H1 (cell line): Measurements from ENCODE around the gene MAPK8IP1. TPM values are rescaled to one million over a fixed set of nuclear protein-coding genes. Genes with fewer than 3 reads are reported as not detected.

Experiments used
- CTCF ChIA-PET: fragments of 300-600 bp; sonication (Branson Sonifier 250); formaldehyde crosslinking; loops from one replicate; lab custom pipeline; 2021; ENCODE audit not compliant: partially characterized antibody; lab: Charles Lee
- POLR2A ChIA-PET: fragments of 300-600 bp; sonication (Branson Sonifier 250); formaldehyde crosslinking; loops from one replicate; lab custom pipeline; 2021; ENCODE audit warnings: inconsistent platforms; ENCODE audit not compliant: partially characterized antibody; lab: Charles Lee
- DNase-seq, 2 experiments: peaks; one replicate each; pipeline versions ENCODE4 v3.0.0 to v3.0.0-alpha.2; 2010 to 2022; ENCODE audit warnings: low spot score in 2 of 2, low read depth in 1 of 2, mixed read lengths in 1 of 2
- FAIRE-seq: peaks from 2 replicates; lab custom pipeline; 2011; peaks lifted over from hg19 to GRCh38; lab: Jason Lieb, UNC
- H2AFZ ChIP-seq: 2 replicates; pipeline ENCODE4 v1.8.1; 2012; ENCODE audit warnings: low read length, inconsistent platforms
- H2AK5ac ChIP-seq: 2 replicates; pipeline ENCODE4 v1.6.1; 2013; ENCODE audit warnings: low read depth, low read length
- H2BK120ac ChIP-seq: replicated peaks from 2 replicates; pipeline ENCODE3; 2013; ENCODE audit warnings: low read depth, low read length, inconsistent platforms
- H2BK12ac ChIP-seq: 2 replicates; pipeline ENCODE4 v1.6.1; 2013; ENCODE audit warnings: low read depth, low read length
- H2BK15ac ChIP-seq: 2 replicates; pipeline ENCODE4 v1.6.1; 2013; ENCODE audit warnings: low read length
- H2BK20ac ChIP-seq: 2 replicates; pipeline ENCODE4 v1.6.1; 2013; ENCODE audit warnings: low read length
- H2BK5ac ChIP-seq: 2 replicates; pipeline ENCODE4 v1.6.1; 2013; ENCODE audit warnings: low read depth, low read length
- H3K14ac ChIP-seq: 2 replicates; pipeline ENCODE4 v1.6.1; 2013; ENCODE audit warnings: inconsistent platforms; ENCODE audit not compliant: insufficient read length
- H3K18ac ChIP-seq: 2 replicates; pipeline ENCODE4 v1.6.1; 2013; ENCODE audit warnings: low read length; ENCODE audit errors: extremely low read depth
- H3K23ac ChIP-seq: 2 replicates; pipeline ENCODE4 v1.6.1; 2013; ENCODE audit warnings: inconsistent platforms; ENCODE audit not compliant: insufficient read length
- H3K23me2 ChIP-seq: 2 replicates; pipeline ENCODE4 v1.6.1; 2013; ENCODE audit warnings: low read depth, low read length
- H3K27ac ChIP-seq: 2 replicates; pipeline ENCODE4 v1.6.1; 2011; ENCODE audit warnings: low read depth, low read length, inconsistent platforms
- H3K27me3 ChIP-seq, 4 experiments: replicated peaks in 1 of 4; 1 replicate in 1 of 4; 2 replicates in 3 of 4; pipeline versions ENCODE4 v1.6.1 to v1.8.1; 2011 to 2013; ENCODE audit warnings: low read length in 3 of 4, mild to moderate bottlenecking in 3 of 4, inconsistent platforms in 2 of 4, mixed read lengths in 2 of 4, moderate library complexity in 1 of 4; ENCODE audit not compliant: control insufficient read depth in 3 of 4, insufficient read depth in 3 of 4; ENCODE audit errors: extremely low read depth in 1 of 4
- H3K36me3 ChIP-seq, 4 experiments: 2 replicates each; pipeline versions ENCODE4 v1.6.1 to v1.8.1; 2011 to 2013; ENCODE audit warnings: mild to moderate bottlenecking in 4 of 4, low read length in 3 of 4, moderate library complexity in 2 of 4, control low read depth in 1 of 4, inconsistent platforms in 1 of 4; ENCODE audit not compliant: insufficient read depth in 4 of 4, control insufficient read depth in 2 of 4
- H3K4ac ChIP-seq: replicated peaks from 2 replicates; pipeline ENCODE3; 2013; ENCODE audit warnings: low read length, low read depth, mixed read lengths, inconsistent platforms; ENCODE audit not compliant: insufficient read length
- H3K4me1 ChIP-seq, 4 experiments: replicated peaks in 1 of 4; 1 replicate in 1 of 4; 2 replicates in 3 of 4; pipeline versions ENCODE4 v1.6.1 to v1.8.1; 2011 to 2013; ENCODE audit warnings: low read length in 3 of 4, inconsistent platforms in 2 of 4, mixed read lengths in 1 of 4; ENCODE audit not compliant: insufficient read depth in 4 of 4, control insufficient read depth in 3 of 4
- H3K4me2 ChIP-seq, 2 experiments: 2 replicates each; pipeline versions ENCODE4 v1.6.1 to v1.8.1; 2011 to 2013; ENCODE audit warnings: low read depth in 2 of 2, low read length in 2 of 2, control low read depth in 1 of 2, inconsistent platforms in 1 of 2, mild to moderate bottlenecking in 1 of 2; ENCODE audit not compliant: insufficient read depth in 1 of 2
- H3K4me3 ChIP-seq, 4 experiments: fragments of 200-600, 300-600 bp in 1 of 4; sonication (generic), shearing (Covaris generic), sonication (Bioruptor Twin) in 1 of 4; 2 replicates each; pipeline versions ENCODE4 v1.5.1 to v1.8.1; 2011 to 2016; ENCODE audit warnings: low read length in 4 of 4, low read depth in 3 of 4, control low read depth in 2 of 4, inconsistent platforms in 2 of 4, mild to moderate bottlenecking in 2 of 4, mixed read lengths in 1 of 4, moderate library complexity in 1 of 4; ENCODE audit not compliant: insufficient read depth in 2 of 4; ENCODE audit errors: extremely low read depth in 1 of 4
- H3K56ac ChIP-seq: replicated peaks from 2 replicates; pipeline ENCODE3; 2013; ENCODE audit warnings: low read depth, mild to moderate bottlenecking, mixed read lengths, low read length, inconsistent platforms; ENCODE audit not compliant: insufficient read length
- H3K79me1 ChIP-seq: 2 replicates; pipeline ENCODE4 v1.6.1; 2013; ENCODE audit warnings: low read depth, low read length, control low read depth
- H3K79me2 ChIP-seq, 2 experiments: 2 replicates each; pipeline versions ENCODE4 v1.6.1 to v1.8.1; 2012 to 2013; ENCODE audit warnings: low read length in 2 of 2, mild to moderate bottlenecking in 2 of 2, inconsistent platforms in 1 of 2; ENCODE audit not compliant: insufficient read depth in 2 of 2, control insufficient read depth in 1 of 2
- H3K9ac ChIP-seq, 4 experiments: replicated peaks in 1 of 4; 1 replicate in 1 of 4; 2 replicates in 3 of 4; pipeline versions ENCODE4 v1.6.1 to v1.8.1; 2011 to 2013; ENCODE audit warnings: low read depth in 3 of 4, low read length in 3 of 4, control low read depth in 2 of 4, mild to moderate bottlenecking in 2 of 4, moderate library complexity in 2 of 4, inconsistent platforms in 1 of 4; ENCODE audit errors: extremely low read depth in 1 of 4
- H3K9me3 ChIP-seq, 2 experiments: 2 replicates each; pipeline versions ENCODE4 v1.6.1 to v1.8.1; 2012 to 2013; ENCODE audit warnings: mild to moderate bottlenecking in 2 of 2, moderate library complexity in 2 of 2, control low read depth in 1 of 2, inconsistent platforms in 1 of 2, low read depth in 1 of 2, low read length in 1 of 2, mixed read lengths in 1 of 2; ENCODE audit not compliant: insufficient read depth in 2 of 2
- H4K20me1 ChIP-seq, 2 experiments: replicated peaks in 1 of 2; 2 replicates each; pipeline versions ENCODE3 to v1.8.1; 2011 to 2013; ENCODE audit warnings: inconsistent platforms in 2 of 2, low read length in 2 of 2, mild to moderate bottlenecking in 1 of 2; ENCODE audit not compliant: insufficient read depth in 2 of 2, control insufficient read depth in 1 of 2
- H4K5ac ChIP-seq: 2 replicates; pipeline ENCODE4 v1.6.1; 2013; ENCODE audit warnings: low read length, low read depth, mixed read lengths, inconsistent platforms; ENCODE audit not compliant: insufficient read length
- H4K8ac ChIP-seq: 2 replicates; pipeline ENCODE4 v1.8.0; 2013; ENCODE audit warnings: mild to moderate bottlenecking, moderate library complexity, low read length, inconsistent platforms; ENCODE audit not compliant: insufficient read depth; ENCODE audit errors: extremely low read depth
- H4K91ac ChIP-seq: replicated peaks from 2 replicates; pipeline ENCODE3; 2013; ENCODE audit warnings: low read length, mixed read lengths, inconsistent platforms; ENCODE audit not compliant: insufficient read length
- CEBPB ChIP-seq: IDR thresholded peaks from 2 replicates; pipeline ENCODE4 v1.6.1; 2012; ENCODE audit warnings: low read depth, low read length
- CTCF ChIP-seq, 3 experiments: IDR thresholded peaks; 1 replicate in 2 of 3; 2 replicates in 1 of 3; pipeline versions ENCODE4 v1.5.1 to v1.6.1; 2011; ENCODE audit warnings: low read length in 3 of 3, mild to moderate bottlenecking in 3 of 3, inconsistent platforms in 2 of 3, low read depth in 1 of 3, moderate library complexity in 1 of 3; ENCODE audit not compliant: insufficient read depth in 1 of 3; ENCODE audit errors: control extremely low read depth in 1 of 3
- EZH2 ChIP-seq: fragments of 200-600 bp; sonication (generic); IDR thresholded peaks from 2 replicates; pipeline ENCODE4 v1.7.1; 2012; ENCODE audit warnings: low read depth, mild to moderate bottlenecking, moderate library complexity, low read length, inconsistent platforms; ENCODE audit not compliant: severe bottlenecking
- KDM5A ChIP-seq: fragments of 200-600 bp; IDR thresholded peaks from 2 replicates; pipeline ENCODE4 v1.7.1; 2012; ENCODE audit warnings: mild to moderate bottlenecking, low read length, inconsistent platforms, mixed read lengths
- POU5F1 ChIP-seq: IDR thresholded peaks from 2 replicates; pipeline ENCODE4 v1.6.1; 2011; ENCODE audit warnings: low read depth, mild to moderate bottlenecking, low read length, moderate library complexity
- SP2 ChIP-seq: IDR thresholded peaks from 2 replicates; pipeline ENCODE4 v1.6.1; 2012; ENCODE audit warnings: mild to moderate bottlenecking, low read length, inconsistent platforms
- WGBS, 2 experiments: shearing (Covaris generic) in 1 of 2; methylation state at CpG; one replicate each; pipeline versions ENCODE4 v1.1.6 to v1.1.7; 2013 to 2015; ENCODE audit warnings: low lambda C conversion rate in 2 of 2, mixed read lengths in 2 of 2, inconsistent platforms in 1 of 2, low coverage in 1 of 2, missing lambda C conversion rate in 1 of 2; ENCODE audit not compliant: insufficient replicate concordance in 2 of 2, insufficient coverage in 1 of 2, insufficient read length in 1 of 2; ENCODE audit errors: extremely low coverage in 1 of 2, missing lambda C conversion rate in 1 of 2; 5-methylcytosine and 5-hydroxymethylcytosine counted together
- polyA plus RNA-seq, 7 experiments: library from polyadenylated mRNA; depleted of rRNA in 3 of 7; stranded (reverse) in 5 of 7; unstranded in 2 of 7; fragments of >200 nt in 5 of 7; fragments of 200-250 nt in 2 of 7; gene quantifications; 1 replicate in 5 of 7; 2 replicates in 1 of 7; 4 replicates in 1 of 7; pipeline versions ENCODE4 v1.2.1 to v1.2.3, GENCODE V29; 2011 to 2013; ENCODE audit warnings: missing spikeins in 2 of 7, mixed read lengths in 2 of 7
- total RNA-seq: library from RNA; stranded (reverse); fragmentation: NEBNext Ultra II Directional; extraction: Animal tissue kit (Norgen Biotek cat#: 25700); gene quantifications from 2 replicates; pipeline ENCODE4 v1.2.1, GENCODE V29; 2021

MAPK8IP1 gene
- total and polyA plus RNA-seq, 2 of the 8 experiments (the other 6 are each of a cell fraction or from before 2014, with no cell fraction given), result 32.4 to 40.1 TPM

GRCh38 chr11:45939836-45940235 lies 54.4 kb downstream of the MAPK8IP1 start:
- Histone ChIP-seq H3K79me2 (no peaks in the 10 kb centered on the region), H4K20me1 (no peaks in the 10 kb centered on the region), H4K8ac (no peak overlapping the region), H3K23ac (no peak overlapping the region), H2BK5ac (no peak overlapping the region), H3K36me3 (peaks cover 3 to 21% (median 5%) of the 10 kb centered on the region in 4 experiments; a peak in 4 of 8 replicates), H3K79me1 (no peaks in the 10 kb centered on the region), H2BK20ac (no peak overlapping the region), H3K23me2 (no peaks in the 10 kb centered on the region), H3K4ac (no peak overlapping the region), H3K14ac (no peak overlapping the region), H4K91ac (no peak overlapping the region), H3K9me3 (no peaks in the 10 kb centered on the region), H2AFZ (no peak overlapping the region), H2BK15ac (no peak overlapping the region), H4K5ac (no peak overlapping the region), H3K27me3 (no peaks in the 10 kb centered on the region), H3K4me3 (no peak overlapping the region), H2AK5ac (no peak overlapping the region), H3K9ac (no peak overlapping the region), H3K27ac (no peak overlapping the region), H3K4me1 (peaks cover 0 to 5% (median 0%) of the 10 kb centered on the region in 4 experiments; a peak in 1 of 7 replicates), H2BK12ac (no peak overlapping the region), H3K4me2 (no peak overlapping the region), H2BK120ac (no peak overlapping the region), H3K18ac (no peak overlapping the region), H3K56ac (no peak overlapping the region)
- FAIRE-seq (no peak), DNase-seq (no peak)
- CTCF ChIA-PET, result interaction anchor here (0.6 to 2.0 kb wide), 5 partner anchors 9 to 529 kb away, joined by 3 to 14 read pairs (median 4); no protein-coding TSS in a partner anchor
- 89% methylated on average over 1 of the region's 2 CpGs; no CpG with 5 or more reads in 1 of the 2 experiments for WGBS, 2 experiments
- POLR2A ChIA-PET, result interaction anchor here (1.1 to 13.6 kb wide), 2 partner anchors 16 to 44 kb away, joined by 3 to 115 read pairs; partner anchors contain the start of gene LARGE2
- TF ChIP-seq CTCF (IDR thresholded peaks at IDR 0.05; ENCODE audit: control extremely low read depth in 1 of 3, insufficient read depth in 1 of 3, low read depth in 1 of 3, low read length in 3 of 3) (no peak), POU5F1 (no peak), SP2 (no peak), EZH2 (no peak), CEBPB (no peak), KDM5A (no peak)
